ENCODE measurements around the gene RYR1.

Gene RYR1

DNA sequence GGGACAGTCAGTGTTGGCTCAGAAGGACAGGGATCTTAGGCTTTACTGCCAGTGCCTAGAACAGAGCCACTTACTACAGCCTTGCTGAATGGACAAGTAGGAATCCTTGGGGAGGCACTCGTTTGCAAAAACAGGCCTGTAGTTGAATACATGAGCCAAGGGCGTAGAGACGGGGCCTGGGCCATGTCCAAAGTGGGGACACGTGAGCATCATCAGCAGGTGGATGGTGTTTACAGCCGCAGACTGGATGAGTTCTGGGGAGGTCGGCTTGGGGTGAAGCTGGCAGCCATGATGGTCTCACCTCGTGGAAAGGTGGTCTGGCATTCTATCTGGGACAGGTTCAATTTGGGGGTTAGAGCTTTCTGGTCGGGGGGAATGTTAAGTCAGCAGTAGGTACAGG lies 17.5 kb downstream of the RYR1 start:
- no peaks in the 10 kb centered on the region for H3K4me1 ChIP-seq (ENCODE audit: control insufficient read depth, insufficient read depth, low read length)
- CTCF ChIA-PET, result interaction anchor here (0.5 kb wide), 1 partner anchor 1100 kb away, joined by 3 read pairs; no protein-coding TSS in a partner anchor
- POLR2A ChIA-PET, result no interaction called here

DNA sequence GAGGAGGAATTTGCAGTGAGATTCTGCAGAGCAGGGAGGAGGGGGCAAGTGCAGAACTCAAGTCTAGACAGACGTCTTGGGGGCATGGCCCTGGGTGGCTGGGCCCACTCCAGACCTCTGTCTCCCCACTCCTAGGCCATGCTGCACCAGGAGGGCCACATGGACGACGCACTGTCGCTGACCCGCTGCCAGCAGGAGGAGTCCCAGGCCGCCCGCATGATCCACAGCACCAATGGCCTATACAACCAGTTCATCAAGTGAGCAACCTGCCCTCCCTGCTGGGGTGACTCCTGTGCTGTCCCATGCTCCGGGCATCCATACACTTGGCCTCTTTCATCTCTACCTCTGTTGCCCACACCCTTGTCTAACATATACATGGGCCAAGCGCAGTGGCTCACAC lies 18.1 kb downstream of the RYR1 start:
- CTCF ChIA-PET, result interaction anchor here (0.6 to 0.7 kb wide), 2 partner anchors 34 to 483 kb away, joined by 3 read pairs; no protein-coding TSS in a partner anchor
- H3K36me3 ChIP-seq (ENCODE audit: control insufficient read depth in 2 of 2, insufficient read depth in 1 of 2, low read length in 2 of 2), result no peaks in the 10 kb centered on the region
- H3K4me3 ChIP-seq (ENCODE audit: low read depth, low read length), result no peak overlapping the region
- no peaks in the 10 kb centered on the region for H3K4me1 ChIP-seq (ENCODE audit: control insufficient read depth, insufficient read depth, low read length)
- no peak for TF ChIP-seq HOXA7 (CRISPR knock-in tag; IDR thresholded peaks at IDR 0.05; ENCODE audit: borderline replicate concordance)
- TF ChIP-seq ZNF670 (tag by site-specific recombination; IDR thresholded peaks at IDR 0.05; ENCODE audit: low read depth), result no peak
- TF ChIP-seq, protein P1, sequence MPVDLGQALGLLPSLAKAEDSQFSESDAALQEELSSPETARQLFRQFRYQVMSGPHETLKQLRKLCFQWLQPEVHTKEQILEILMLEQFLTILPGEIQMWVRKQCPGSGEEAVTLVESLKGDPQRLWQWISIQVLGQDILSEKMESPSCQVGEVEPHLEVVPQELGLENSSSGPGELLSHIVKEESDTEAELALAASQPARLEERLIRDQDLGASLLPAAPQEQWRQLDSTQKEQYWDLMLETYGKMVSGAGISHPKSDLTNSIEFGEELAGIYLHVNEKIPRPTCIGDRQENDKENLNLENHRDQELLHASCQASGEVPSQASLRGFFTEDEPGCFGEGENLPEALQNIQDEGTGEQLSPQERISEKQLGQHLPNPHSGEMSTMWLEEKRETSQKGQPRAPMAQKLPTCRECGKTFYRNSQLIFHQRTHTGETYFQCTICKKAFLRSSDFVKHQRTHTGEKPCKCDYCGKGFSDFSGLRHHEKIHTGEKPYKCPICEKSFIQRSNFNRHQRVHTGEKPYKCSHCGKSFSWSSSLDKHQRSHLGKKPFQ (tag by site-specific recombination; IDR thresholded peaks at IDR 0.05), result no peak
- no peak for TF ChIP-seq ZNF548 (tag by site-specific recombination; IDR thresholded peaks at IDR 0.05)
- no peak for TF ChIP-seq ZNF610 (tag by site-specific recombination; IDR thresholded peaks at IDR 0.05; ENCODE audit: borderline replicate concordance)
- no peak for TF ChIP-seq REPIN1 (tag by site-specific recombination; IDR thresholded peaks at IDR 0.05; ENCODE audit: low read depth)
- no peak for TF ChIP-seq ZNF23 (tag by site-specific recombination; IDR thresholded peaks at IDR 0.05; ENCODE audit: borderline replicate concordance)
- no peak for TF ChIP-seq ZNF623 (tag by site-specific recombination; IDR thresholded peaks at IDR 0.05)
- no peak for TF ChIP-seq ZBTB20 (tag by site-specific recombination; IDR thresholded peaks at IDR 0.05)
- TF ChIP-seq, protein P2, sequence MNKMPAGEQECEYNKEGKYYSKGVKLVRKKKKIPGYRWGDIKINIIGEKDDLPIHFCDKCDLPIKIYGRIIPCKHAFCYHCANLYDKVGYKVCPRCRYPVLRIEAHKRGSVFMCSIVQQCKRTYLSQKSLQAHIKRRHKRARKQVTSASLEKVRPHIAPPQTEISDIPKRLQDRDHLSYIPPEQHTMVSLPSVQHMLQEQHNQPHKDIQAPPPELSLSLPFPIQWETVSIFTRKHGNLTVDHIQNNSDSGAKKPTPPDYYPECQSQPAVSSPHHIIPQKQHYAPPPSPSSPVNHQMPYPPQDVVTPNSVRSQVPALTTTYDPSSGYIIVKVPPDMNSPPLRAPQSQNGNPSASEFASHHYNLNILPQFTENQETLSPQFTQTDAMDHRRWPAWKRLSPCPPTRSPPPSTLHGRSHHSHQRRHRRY (tag by site-specific recombination; IDR thresholded peaks at IDR 0.05), result no peak
- TF ChIP-seq ZNF223 (tag by site-specific recombination; IDR thresholded peaks at IDR 0.05), result no peak
- no peak for TF ChIP-seq ZNF830 (tag by site-specific recombination; IDR thresholded peaks at IDR 0.05; ENCODE audit: low read depth)
- no peak for TF ChIP-seq ZNF792 (tag by site-specific recombination; IDR thresholded peaks at IDR 0.05)
- TF ChIP-seq, protein P3, sequence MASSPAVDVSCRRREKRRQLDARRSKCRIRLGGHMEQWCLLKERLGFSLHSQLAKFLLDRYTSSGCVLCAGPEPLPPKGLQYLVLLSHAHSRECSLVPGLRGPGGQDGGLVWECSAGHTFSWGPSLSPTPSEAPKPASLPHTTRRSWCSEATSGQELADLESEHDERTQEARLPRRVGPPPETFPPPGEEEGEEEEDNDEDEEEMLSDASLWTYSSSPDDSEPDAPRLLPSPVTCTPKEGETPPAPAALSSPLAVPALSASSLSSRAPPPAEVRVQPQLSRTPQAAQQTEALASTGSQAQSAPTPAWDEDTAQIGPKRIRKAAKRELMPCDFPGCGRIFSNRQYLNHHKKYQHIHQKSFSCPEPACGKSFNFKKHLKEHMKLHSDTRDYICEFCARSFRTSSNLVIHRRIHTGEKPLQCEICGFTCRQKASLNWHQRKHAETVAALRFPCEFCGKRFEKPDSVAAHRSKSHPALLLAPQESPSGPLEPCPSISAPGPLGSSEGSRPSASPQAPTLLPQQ (tag by site-specific recombination; IDR thresholded peaks at IDR 0.05), result no peak
- TF ChIP-seq GLI4 (tag by site-specific recombination; IDR thresholded peaks at IDR 0.05), result no peak
- TF ChIP-seq YY2 (tag by site-specific recombination; IDR thresholded peaks at IDR 0.05), result no peak
- TF ChIP-seq ZNF350 (tag by site-specific recombination; IDR thresholded peaks at IDR 0.05), result no peak
- TF ChIP-seq, protein P4, sequence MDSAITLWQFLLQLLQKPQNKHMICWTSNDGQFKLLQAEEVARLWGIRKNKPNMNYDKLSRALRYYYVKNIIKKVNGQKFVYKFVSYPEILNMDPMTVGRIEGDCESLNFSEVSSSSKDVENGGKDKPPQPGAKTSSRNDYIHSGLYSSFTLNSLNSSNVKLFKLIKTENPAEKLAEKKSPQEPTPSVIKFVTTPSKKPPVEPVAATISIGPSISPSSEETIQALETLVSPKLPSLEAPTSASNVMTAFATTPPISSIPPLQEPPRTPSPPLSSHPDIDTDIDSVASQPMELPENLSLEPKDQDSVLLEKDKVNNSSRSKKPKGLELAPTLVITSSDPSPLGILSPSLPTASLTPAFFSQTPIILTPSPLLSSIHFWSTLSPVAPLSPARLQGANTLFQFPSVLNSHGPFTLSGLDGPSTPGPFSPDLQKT (IDR thresholded peaks at IDR 0.05; ENCODE audit: borderline replicate concordance, low read depth, low read length), result no peak
- no peak for TF ChIP-seq ZNF544 (tag by site-specific recombination; IDR thresholded peaks at IDR 0.05)
- no peak for TF ChIP-seq KLF16 (tag by site-specific recombination; IDR thresholded peaks at IDR 0.05)
- H3K27ac ChIP-seq (ENCODE audit: extremely low read depth, low read depth, low read length), result no peak overlapping the region
- H3K9me3 ChIP-seq (ENCODE audit: control insufficient read depth, insufficient read depth, low read depth, low read length), result no peaks in the 10 kb centered on the region
- POLR2A ChIA-PET, result no interaction called here

More for the DNA sequence above, 17.5 kb downstream of the RYR1 start:
- no peak for TF ChIP-seq ZBTB21 (tag by site-specific recombination; IDR thresholded peaks at IDR 0.05)
- no peak for TF ChIP-seq TRIM28 (IDR thresholded peaks at IDR 0.05; ENCODE audit: borderline replicate concordance, low read length)
- no peak for TF ChIP-seq SETDB1 (IDR thresholded peaks at IDR 0.05; ENCODE audit: insufficient read length, low read length)
- TF ChIP-seq ZNF211 (tag by site-specific recombination; IDR thresholded peaks at IDR 0.05; ENCODE audit: low read depth), result no peak
- TF ChIP-seq SP2 (tag by site-specific recombination; IDR thresholded peaks at IDR 0.05), result no peak
- TF ChIP-seq ZNF175 (tag by site-specific recombination; IDR thresholded peaks at IDR 0.05), result no peak
- no peak for TF ChIP-seq ZNF792 (tag by site-specific recombination; IDR thresholded peaks at IDR 0.05)
- TF ChIP-seq ZNF843 (tag by site-specific recombination; IDR thresholded peaks at IDR 0.05), result no peak
- no peak for TF ChIP-seq ZNF24 (tag by site-specific recombination; IDR thresholded peaks at IDR 0.05)
- TF ChIP-seq ZNF629 (tag by site-specific recombination; IDR thresholded peaks at IDR 0.05), result no peak
- no peak for TF ChIP-seq ZNF501 (tag by site-specific recombination; IDR thresholded peaks at IDR 0.05)
- TF ChIP-seq, protein P5, sequence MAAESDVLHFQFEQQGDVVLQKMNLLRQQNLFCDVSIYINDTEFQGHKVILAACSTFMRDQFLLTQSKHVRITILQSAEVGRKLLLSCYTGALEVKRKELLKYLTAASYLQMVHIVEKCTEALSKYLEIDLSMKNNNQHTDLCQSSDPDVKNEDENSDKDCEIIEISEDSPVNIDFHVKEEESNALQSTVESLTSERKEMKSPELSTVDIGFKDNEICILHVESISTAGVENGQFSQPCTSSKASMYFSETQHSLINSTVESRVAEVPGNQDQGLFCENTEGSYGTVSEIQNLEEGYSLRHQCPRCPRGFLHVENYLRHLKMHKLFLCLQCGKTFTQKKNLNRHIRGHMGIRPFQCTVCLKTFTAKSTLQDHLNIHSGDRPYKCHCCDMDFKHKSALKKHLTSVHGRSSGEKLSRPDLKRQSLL (tag by site-specific recombination; IDR thresholded peaks at IDR 0.05), result no peak
- TF ChIP-seq KLF1 (tag by site-specific recombination; IDR thresholded peaks at IDR 0.05), result no peak
- no peak for TF ChIP-seq ZNF394 (tag by site-specific recombination; IDR thresholded peaks at IDR 0.05; ENCODE audit: borderline replicate concordance)
- no peak for TF ChIP-seq MZF1 (tag by site-specific recombination; IDR thresholded peaks at IDR 0.05; ENCODE audit: borderline replicate concordance)
- TF ChIP-seq, protein P6, sequence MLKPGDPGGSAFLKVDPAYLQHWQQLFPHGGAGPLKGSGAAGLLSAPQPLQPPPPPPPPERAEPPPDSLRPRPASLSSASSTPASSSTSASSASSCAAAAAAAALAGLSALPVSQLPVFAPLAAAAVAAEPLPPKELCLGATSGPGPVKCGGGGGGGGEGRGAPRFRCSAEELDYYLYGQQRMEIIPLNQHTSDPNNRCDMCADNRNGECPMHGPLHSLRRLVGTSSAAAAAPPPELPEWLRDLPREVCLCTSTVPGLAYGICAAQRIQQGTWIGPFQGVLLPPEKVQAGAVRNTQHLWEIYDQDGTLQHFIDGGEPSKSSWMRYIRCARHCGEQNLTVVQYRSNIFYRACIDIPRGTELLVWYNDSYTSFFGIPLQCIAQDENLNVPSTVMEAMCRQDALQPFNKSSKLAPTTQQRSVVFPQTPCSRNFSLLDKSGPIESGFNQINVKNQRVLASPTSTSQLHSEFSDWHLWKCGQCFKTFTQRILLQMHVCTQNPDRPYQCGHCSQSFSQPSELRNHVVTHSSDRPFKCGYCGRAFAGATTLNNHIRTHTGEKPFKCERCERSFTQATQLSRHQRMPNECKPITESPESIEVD (tag by site-specific recombination; IDR thresholded peaks at IDR 0.05), result no peak
- no peak for TF ChIP-seq ZNF354C (tag by site-specific recombination; IDR thresholded peaks at IDR 0.05; ENCODE audit: borderline replicate concordance, low read depth)
- TF ChIP-seq HOXC10 (CRISPR knock-in tag; IDR thresholded peaks at IDR 0.05), result no peak
- H3K27ac ChIP-seq (ENCODE audit: extremely low read depth, low read depth, low read length), result no peak overlapping the region
- no peak overlapping the region for H3K4me3 ChIP-seq (ENCODE audit: low read depth, low read length)
- no peaks in the 10 kb centered on the region for H3K36me3 ChIP-seq (ENCODE audit: control insufficient read depth in 2 of 2, insufficient read depth in 1 of 2, low read length in 2 of 2)
- no peaks in the 10 kb centered on the region for H3K9me3 ChIP-seq (ENCODE audit: control insufficient read depth, insufficient read depth, low read depth, low read length)

Data from HEK293 (cell line).